Activated CD8-positive, alpha-beta memory T cell treated with anti-CD3 and anti-CD28 coated beads, Interleukin-2, amount 50 U/mL, for 4 hours (primary cell): ENCODE results near the gene CYB5D1.

Experiments used
- DNase-seq: peaks from one replicate; pipeline ENCODE4 v3.0.0-alpha.2; 2020

Gene CYB5D1

GRCh38 chr17:7887038-7887481, 29.3 kb downstream of the CYB5D1 start:
- DNase-seq: no peak

DNA sequence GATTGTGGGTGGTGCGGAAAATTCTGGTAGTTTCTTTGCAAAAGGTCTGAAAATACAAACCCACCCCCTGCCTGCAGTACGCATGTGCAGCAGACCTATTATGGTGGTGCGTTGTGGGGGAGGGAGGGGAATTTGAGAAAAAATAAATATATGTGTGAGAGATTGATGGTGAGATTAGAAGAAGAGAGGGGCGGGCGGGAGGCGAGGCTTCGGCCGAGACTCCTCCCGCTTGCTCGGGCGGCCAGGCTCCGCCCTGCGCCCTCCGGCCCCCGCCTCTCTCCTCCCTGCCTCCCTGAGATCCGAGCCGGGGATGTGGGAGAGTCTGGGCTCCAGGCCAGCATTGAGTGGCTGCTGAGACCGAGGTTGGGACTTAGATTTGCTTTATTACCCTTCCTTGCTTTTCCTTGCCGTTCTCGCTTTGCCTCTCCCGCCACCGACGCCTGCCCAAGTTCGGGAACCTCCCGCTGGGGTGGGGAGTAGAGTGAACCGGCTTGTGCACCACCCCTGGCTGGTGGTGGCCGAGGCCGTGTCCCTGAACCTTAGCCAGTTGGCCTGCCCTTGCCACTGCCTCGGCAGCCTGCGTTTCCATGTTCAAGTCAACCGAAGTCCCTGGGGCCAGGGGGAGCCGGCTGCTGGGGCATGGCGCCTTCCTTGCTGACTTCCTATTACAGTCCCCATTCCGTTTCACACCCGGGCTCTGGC, 29.8 kb downstream of the CYB5D1 start:
- DNase-seq: peak; percentile 84

GRCh38 chr17:7888184-7888920, 30.5 kb downstream of the CYB5D1 start, which contains the start of gene CHD3:
Gene CHD3, plus strand, starts transcription at chr17:7888789. Its CDS starts 212 bp downstream, at chr17:7889001.
- peak; percentile 48 for DNase-seq

- DNase-seq: peak; percentile 29
Observed at GRCh38 chr17:7889166-7889955, 31.6 kb downstream of the CYB5D1 start.

- no peak for DNase-seq
Observed at GRCh38 chr17:7893187-7893880, 35.5 kb downstream of the CYB5D1 start.

GRCh38 chr17:7894226-7894625, 36.4 kb downstream of the CYB5D1 start:
- DNase-seq: no peak

GRCh38 chr17:7894866-7895265, 37.1 kb downstream of the CYB5D1 start:
- no peak for DNase-seq

GRCh38 chr17:7897090-7897489, 39.3 kb downstream of the CYB5D1 start:
- DNase-seq: no peak

GRCh38 chr17:7897773-7898172, 40.0 kb downstream of the CYB5D1 start:
- DNase-seq: no peak

DNA sequence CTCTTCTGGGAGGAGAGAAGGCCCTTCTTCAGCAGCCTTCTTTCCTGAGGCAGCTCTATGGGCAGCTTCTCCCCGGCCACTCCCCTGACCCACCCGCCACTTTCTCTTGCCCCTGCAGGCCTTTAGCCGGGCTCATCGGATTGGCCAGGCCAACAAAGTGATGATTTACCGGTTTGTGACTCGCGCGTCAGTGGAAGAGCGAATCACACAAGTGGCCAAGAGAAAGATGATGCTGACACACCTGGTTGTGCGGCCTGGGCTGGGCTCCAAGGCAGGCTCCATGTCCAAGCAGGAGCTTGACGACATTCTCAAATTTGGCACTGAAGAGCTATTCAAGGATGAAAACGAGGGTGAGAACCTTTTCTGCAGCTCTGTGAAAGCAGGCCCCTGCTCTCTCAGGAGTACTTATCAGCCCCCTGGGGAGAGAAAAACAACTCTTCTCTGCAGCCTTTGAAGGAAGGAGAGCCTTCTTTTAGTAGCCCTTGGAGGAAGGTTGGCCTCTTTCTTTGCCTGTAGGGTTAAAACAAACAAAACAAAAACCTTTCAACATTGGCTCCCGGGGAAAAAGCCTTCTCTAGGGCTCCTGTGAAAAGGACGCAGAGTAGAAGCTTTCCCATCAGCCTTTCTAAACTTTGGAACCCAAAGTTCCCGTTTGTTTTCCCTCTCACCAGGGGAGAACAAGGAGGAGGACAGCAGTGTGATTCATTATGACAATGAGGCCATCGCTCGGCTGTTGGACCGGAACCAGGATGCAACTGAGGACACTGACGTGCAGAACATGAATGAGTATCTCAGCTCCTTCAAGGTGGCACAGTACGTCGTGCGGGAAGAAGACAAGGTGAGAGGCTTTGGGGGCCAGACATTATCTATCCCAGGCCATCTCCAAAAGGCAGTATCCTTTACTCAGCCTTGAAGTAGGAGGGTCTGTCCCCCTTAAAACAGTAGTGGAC, 45.6 kb downstream of the CYB5D1 start:
- no peak for DNase-seq

- no peak for DNase-seq
Observed at GRCh38 chr17:7909089-7909488, 51.3 kb downstream of the CYB5D1 start.

DNA sequence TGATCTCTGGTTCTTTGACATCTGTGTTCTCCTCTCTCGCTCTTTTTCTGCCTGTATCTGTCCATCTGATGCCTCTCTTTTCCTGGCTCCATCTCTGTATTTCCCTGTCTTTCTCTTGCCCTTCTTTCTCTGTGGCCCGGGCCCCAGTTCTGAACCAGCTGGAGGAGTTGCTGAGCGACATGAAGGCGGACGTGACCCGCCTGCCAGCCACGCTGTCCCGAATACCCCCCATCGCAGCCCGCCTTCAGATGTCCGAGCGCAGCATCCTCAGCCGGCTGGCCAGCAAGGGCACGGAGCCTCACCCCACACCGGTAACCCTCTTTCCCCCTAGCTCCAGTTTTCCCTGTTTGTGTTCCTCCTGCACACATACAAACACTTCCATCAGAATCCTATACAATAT, 52.5 kb downstream of the CYB5D1 start:
- no peak for DNase-seq

GRCh38 chr17:7910711-7911110, 52.9 kb downstream of the CYB5D1 start:
- no peak for DNase-seq

GRCh38 chr17:7911116-7911515, 53.3 kb downstream of the CYB5D1 start:
- DNase-seq: no peak
